ENCODE results near the gene TMEM273.

Gene TMEM273

GRCh38 chr10:49213211-49213610, 25.0 kb upstream of the TMEM273 start:
- ATAC-seq: no peak
- no peak for TF ChIP-seq CREB5 (CRISPR knock-in tag; IDR thresholded peaks at IDR 0.05; ENCODE audit: low read depth)
- no peak for TF ChIP-seq ARNTL (CRISPR knock-in tag; IDR thresholded peaks at IDR 0.05; ENCODE audit: borderline replicate concordance, low read depth)
- no peak for TF ChIP-seq BACH2 (CRISPR knock-in tag; IDR thresholded peaks at IDR 0.05; ENCODE audit: borderline replicate concordance)
- TF ChIP-seq ZNF70 (CRISPR knock-in tag; IDR thresholded peaks at IDR 0.05): no peak
- TF ChIP-seq ZC3H10 (CRISPR knock-in tag; IDR thresholded peaks at IDR 0.05): no peak
- no peak for TF ChIP-seq ZFP30 (CRISPR knock-in tag; IDR thresholded peaks at IDR 0.05)
- TF ChIP-seq TSHZ2 (CRISPR knock-in tag; IDR thresholded peaks at IDR 0.05): no peak
- no peak for TF ChIP-seq GLIS3 (CRISPR knock-in tag; IDR thresholded peaks at IDR 0.05)
- no peak for TF ChIP-seq ZNF565 (CRISPR knock-in tag; conservative IDR thresholded peaks at IDR 0.05; ENCODE audit: low read depth)
- no peak for TF ChIP-seq PPARA (CRISPR knock-in tag; IDR thresholded peaks at IDR 0.05; ENCODE audit: borderline replicate concordance)
- TF ChIP-seq OSR1 (CRISPR knock-in tag; IDR thresholded peaks at IDR 0.05): no peak
- TF ChIP-seq ESRRG (CRISPR knock-in tag; IDR thresholded peaks at IDR 0.05): no peak
- TF ChIP-seq, protein P1, sequence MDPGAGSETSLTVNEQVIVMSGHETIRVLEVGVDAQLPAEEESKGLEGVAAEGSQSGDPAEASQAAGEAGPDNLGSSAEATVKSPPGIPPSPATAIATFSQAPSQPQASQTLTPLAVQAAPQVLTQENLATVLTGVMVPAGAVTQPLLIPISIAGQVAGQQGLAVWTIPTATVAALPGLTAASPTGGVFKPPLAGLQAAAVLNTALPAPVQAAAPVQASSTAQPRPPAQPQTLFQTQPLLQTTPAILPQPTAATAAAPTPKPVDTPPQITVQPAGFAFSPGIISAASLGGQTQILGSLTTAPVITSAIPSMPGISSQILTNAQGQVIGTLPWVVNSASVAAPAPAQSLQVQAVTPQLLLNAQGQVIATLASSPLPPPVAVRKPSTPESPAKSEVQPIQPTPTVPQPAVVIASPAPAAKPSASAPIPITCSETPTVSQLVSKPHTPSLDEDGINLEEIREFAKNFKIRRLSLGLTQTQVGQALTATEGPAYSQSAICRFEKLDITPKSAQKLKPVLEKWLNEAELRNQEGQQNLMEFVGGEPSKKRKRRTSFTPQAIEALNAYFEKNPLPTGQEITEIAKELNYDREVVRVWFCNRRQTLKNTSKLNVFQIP (CRISPR knock-in tag; IDR thresholded peaks at IDR 0.05; ENCODE audit: borderline replicate concordance, low read depth): no peak
- no peak for TF ChIP-seq TCF4 (CRISPR knock-in tag; IDR thresholded peaks at IDR 0.05; ENCODE audit: borderline replicate concordance)
- no peak for TF ChIP-seq CSDC2 (CRISPR knock-in tag; IDR thresholded peaks at IDR 0.05)
- TF ChIP-seq RARB (CRISPR knock-in tag; IDR thresholded peaks at IDR 0.05): no peak

- ATAC-seq: no peak
- TF ChIP-seq ESRRG (CRISPR knock-in tag; IDR thresholded peaks at IDR 0.05) (no peak), GLIS3 (CRISPR knock-in tag; IDR thresholded peaks at IDR 0.05) (no peak), OSR1 (CRISPR knock-in tag; IDR thresholded peaks at IDR 0.05) (no peak), ZFP30 (CRISPR knock-in tag; IDR thresholded peaks at IDR 0.05) (no peak), TOX (CRISPR knock-in tag; IDR thresholded peaks at IDR 0.05; ENCODE audit: borderline replicate concordance) (no peak)
Observed at GRCh38 chr10:49212783-49213182, 24.6 kb upstream of the TMEM273 start.

DNA sequence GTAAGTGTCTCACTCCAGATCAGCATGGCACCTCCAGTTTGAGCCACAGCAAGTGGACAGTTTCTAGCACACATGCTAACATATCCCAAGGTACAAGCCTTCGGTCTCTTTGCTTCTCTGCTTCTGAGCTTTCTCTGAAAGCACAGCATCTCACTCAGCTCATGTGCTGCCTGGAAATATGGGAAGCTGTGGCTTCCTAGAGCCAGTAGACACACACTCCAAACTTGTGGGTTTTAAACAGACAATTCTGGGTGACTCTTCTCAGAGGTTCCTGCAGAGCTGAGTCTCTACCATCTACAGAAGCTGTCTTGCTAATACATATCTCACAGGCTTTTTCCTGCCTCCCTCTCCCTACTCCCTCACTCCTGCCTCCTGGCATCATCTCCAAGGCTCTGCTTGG, 23.9 kb upstream of the TMEM273 start:
- no peak for TF ChIP-seq ESRRG (CRISPR knock-in tag; IDR thresholded peaks at IDR 0.05)
- no peak for ATAC-seq

GRCh38 chr10:49208996-49209395, 20.8 kb upstream of the TMEM273 start:
- no peak for ATAC-seq
- TF ChIP-seq, protein P2, sequence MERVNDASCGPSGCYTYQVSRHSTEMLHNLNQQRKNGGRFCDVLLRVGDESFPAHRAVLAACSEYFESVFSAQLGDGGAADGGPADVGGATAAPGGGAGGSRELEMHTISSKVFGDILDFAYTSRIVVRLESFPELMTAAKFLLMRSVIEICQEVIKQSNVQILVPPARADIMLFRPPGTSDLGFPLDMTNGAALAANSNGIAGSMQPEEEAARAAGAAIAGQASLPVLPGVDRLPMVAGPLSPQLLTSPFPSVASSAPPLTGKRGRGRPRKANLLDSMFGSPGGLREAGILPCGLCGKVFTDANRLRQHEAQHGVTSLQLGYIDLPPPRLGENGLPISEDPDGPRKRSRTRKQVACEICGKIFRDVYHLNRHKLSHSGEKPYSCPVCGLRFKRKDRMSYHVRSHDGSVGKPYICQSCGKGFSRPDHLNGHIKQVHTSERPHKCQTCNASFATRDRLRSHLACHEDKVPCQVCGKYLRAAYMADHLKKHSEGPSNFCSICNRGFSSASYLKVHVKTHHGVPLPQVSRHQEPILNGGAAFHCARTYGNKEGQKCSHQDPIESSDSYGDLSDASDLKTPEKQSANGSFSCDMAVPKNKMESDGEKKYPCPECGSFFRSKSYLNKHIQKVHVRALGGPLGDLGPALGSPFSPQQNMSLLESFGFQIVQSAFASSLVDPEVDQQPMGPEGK (CRISPR knock-in tag; IDR thresholded peaks at IDR 0.05; ENCODE audit: borderline replicate concordance): no peak
- TF ChIP-seq ISL1 (CRISPR knock-in tag; IDR thresholded peaks at IDR 0.05): no peak

- TF ChIP-seq ARNTL (CRISPR knock-in tag; IDR thresholded peaks at IDR 0.05; ENCODE audit: borderline replicate concordance, low read depth) (no peak), ZFP30 (CRISPR knock-in tag; IDR thresholded peaks at IDR 0.05) (no peak), RARB (CRISPR knock-in tag; IDR thresholded peaks at IDR 0.05) (no peak), ZNF70 (CRISPR knock-in tag; IDR thresholded peaks at IDR 0.05) (no peak), PPARA (CRISPR knock-in tag; IDR thresholded peaks at IDR 0.05; ENCODE audit: borderline replicate concordance) (no peak), ZNF565 (CRISPR knock-in tag; conservative IDR thresholded peaks at IDR 0.05; ENCODE audit: low read depth) (no peak)
- TF ChIP-seq, protein P1 (CRISPR knock-in tag; IDR thresholded peaks at IDR 0.05; ENCODE audit: borderline replicate concordance, low read depth): no peak
- no peak for ATAC-seq
Observed at GRCh38 chr10:49207936-49208487, 19.8 kb upstream of the TMEM273 start.

All from SK-N-SH treated with all-trans-retinoic acid at 6 μM for 48 hours (cell line).